GM12801 (cell line): ENCODE measurements around the gene LRRC28.

Experiments used
- TF ChIP-seq, protein P1 (sequence below): IDR thresholded peaks from one replicate; pipeline ENCODE4 v1.5.1; 2011; ENCODE audit warnings: control low read depth; ENCODE audit not compliant: insufficient read length; ENCODE audit errors: extremely low read depth

LRRC28 gene

DNA sequence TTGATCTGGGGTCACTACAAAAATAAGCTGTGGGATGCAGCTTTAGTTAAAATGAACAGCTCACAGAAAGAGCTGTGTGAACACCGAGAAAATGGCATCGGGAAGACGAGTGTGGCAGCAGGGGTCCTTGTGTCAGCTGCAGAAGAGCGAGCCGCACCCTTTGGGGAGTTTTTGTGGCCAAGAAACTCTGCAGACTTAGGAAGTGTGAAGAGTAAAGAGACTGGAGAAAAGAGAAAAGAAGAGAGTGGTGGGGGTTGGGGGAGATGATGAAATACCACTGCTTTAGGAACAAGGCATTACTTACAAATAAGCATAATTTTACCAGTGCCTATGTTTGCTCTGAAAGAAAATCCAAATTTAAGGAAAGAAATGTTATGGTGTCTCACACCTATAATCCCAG lies 147.8 kb downstream of the LRRC28 start:
- TF ChIP-seq, protein P1, sequence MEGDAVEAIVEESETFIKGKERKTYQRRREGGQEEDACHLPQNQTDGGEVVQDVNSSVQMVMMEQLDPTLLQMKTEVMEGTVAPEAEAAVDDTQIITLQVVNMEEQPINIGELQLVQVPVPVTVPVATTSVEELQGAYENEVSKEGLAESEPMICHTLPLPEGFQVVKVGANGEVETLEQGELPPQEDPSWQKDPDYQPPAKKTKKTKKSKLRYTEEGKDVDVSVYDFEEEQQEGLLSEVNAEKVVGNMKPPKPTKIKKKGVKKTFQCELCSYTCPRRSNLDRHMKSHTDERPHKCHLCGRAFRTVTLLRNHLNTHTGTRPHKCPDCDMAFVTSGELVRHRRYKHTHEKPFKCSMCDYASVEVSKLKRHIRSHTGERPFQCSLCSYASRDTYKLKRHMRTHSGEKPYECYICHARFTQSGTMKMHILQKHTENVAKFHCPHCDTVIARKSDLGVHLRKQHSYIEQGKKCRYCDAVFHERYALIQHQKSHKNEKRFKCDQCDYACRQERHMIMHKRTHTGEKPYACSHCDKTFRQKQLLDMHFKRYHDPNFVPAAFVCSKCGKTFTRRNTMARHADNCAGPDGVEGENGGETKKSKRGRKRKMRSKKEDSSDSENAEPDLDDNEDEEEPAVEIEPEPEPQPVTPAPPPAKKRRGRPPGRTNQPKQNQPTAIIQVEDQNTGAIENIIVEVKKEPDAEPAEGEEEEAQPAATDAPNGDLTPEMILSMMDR: no peak

DNA sequence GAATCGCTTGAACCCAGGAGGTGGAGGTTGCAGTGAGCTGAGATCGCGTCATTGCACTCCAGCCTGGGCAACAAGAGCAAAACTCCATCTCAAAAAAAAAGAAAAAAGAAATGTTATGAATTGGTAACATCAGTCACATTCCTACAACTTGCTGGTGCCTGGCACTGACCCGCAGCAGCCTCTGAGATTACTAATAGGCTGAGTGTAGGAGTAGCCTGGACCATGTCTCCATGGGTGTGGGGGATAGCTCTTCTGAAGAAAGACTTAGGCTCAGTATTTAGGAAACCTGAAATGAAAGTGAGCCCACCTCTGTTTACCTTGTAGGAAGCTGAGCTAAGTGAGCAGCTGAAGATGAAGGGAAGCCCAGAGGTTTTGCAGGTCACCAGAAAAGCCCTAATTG lies 148.3 kb downstream of the LRRC28 start:
- TF ChIP-seq, protein P1: no peak

GRCh38 chr15:99402014-99402729 lies 150.9 kb downstream of the LRRC28 start:
- TF ChIP-seq, protein P1: no peak

- TF ChIP-seq, protein P1: no peak
Observed at GRCh38 chr15:99403597-99403996, 152.3 kb downstream of the LRRC28 start.

DNA sequence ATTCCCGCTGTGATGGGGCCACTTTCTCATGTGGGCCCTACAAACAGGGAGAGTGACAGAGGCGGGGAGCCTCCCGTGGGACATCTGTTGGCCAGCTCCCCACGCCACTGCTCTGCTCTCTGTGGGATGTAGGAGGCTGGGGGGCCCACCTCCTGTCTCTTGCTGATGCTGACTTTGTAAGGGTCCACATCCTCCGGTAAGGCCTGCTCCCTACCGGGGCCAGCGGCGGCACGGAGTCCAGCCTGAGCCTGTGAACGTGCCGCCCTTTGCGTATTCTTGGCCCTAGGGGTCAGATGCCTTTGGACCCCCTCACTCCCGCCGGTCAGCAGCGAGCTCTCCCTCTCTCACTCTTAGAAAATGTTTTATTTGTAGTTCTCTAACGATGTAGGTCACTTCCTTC lies 153.2 kb downstream of the LRRC28 start:
- TF ChIP-seq, protein P1: no peak

GRCh38 chr15:99406120-99406519 lies 154.8 kb downstream of the LRRC28 start:
- TF ChIP-seq, protein P1: no peak

GRCh38 chr15:99406716-99407487 lies 155.6 kb downstream of the LRRC28 start:
- TF ChIP-seq, protein P1: no peak
